CD4-positive, CD25-positive, alpha-beta regulatory T cell (primary cell): Measurements from ENCODE around the gene TPM4. TPM values are rescaled to one million over a fixed set of nuclear protein-coding genes. Genes with fewer than 3 reads are reported as not detected.

Experiments
- ATAC-seq, 2 donors: fragments of 150-1000 bp; cut with Tn5 transposase; one replicate each; pipeline ENCODE4 v1.10.0; 2021; ENCODE audit warnings: low read depth in 2 of 2, moderate number of reproducible peaks in 2 of 2, moderate library complexity in 1 of 2
- DNase-seq, 3 donors: peaks; one replicate each; pipeline versions ENCODE4 v3.0.0 to v3.0.0-alpha.2; 2012 to 2022; ENCODE audit warnings: mixed read lengths in 1 of 3
- H3K27ac ChIP-seq: one replicate; pipeline ENCODE4 v1.7.0; 2013; ENCODE audit warnings: mild to moderate bottlenecking, low read length; ENCODE audit not compliant: insufficient read depth, poor library complexity, severe bottlenecking
- H3K27me3 ChIP-seq: one replicate; pipeline ENCODE4 v1.7.0; 2013; ENCODE audit warnings: low read length; ENCODE audit not compliant: control insufficient read depth, insufficient read depth
- H3K36me3 ChIP-seq: one replicate; pipeline ENCODE4 v1.7.0; 2013; ENCODE audit warnings: mild to moderate bottlenecking, low read length, moderate library complexity; ENCODE audit not compliant: control insufficient read depth, insufficient read depth
- H3K4me1 ChIP-seq: 2 replicates; pipeline ENCODE4 v1.7.0; 2013; ENCODE audit warnings: mild to moderate bottlenecking, low read length; ENCODE audit not compliant: insufficient read depth, control insufficient read depth, poor library complexity, severe bottlenecking
- H3K4me3 ChIP-seq: one replicate; pipeline ENCODE4 v1.7.0; 2013; ENCODE audit warnings: low read depth, mild to moderate bottlenecking, low read length, moderate library complexity
- H3K9me3 ChIP-seq, 2 experiments: 1 replicate in 1 of 2; 2 replicates in 1 of 2; pipeline ENCODE4 v1.7.0; 2013; ENCODE audit warnings: low read length in 2 of 2, mild to moderate bottlenecking in 1 of 2, moderate library complexity in 1 of 2; ENCODE audit not compliant: control insufficient read depth in 2 of 2
- H3K27ac Mint-ChIP-seq, 3 donors: one replicate each; pipeline ENCODE4 v1.8.0; 2020 to 2022; ENCODE audit warnings: mild to moderate bottlenecking in 3 of 3, mixed read lengths in 3 of 3, moderate library complexity in 2 of 3
- H3K27me3 Mint-ChIP-seq: one replicate; pipeline ENCODE4 v1.8.0; 2022; ENCODE audit warnings: mild to moderate bottlenecking, mixed read lengths
- H3K36me3 Mint-ChIP-seq: one replicate; pipeline ENCODE4 v1.8.0; 2020; ENCODE audit warnings: mixed read lengths
- H3K4me1 Mint-ChIP-seq, 4 donors: one replicate each; pipeline ENCODE4 v1.8.0; 2020 to 2022; ENCODE audit warnings: mixed read lengths in 4 of 4, mild to moderate bottlenecking in 1 of 4
- H3K4me3 Mint-ChIP-seq, 4 donors: one replicate each; pipeline ENCODE4 v1.8.0; 2020 to 2022; ENCODE audit warnings: mild to moderate bottlenecking in 4 of 4, mixed read lengths in 4 of 4, moderate library complexity in 3 of 4
- H3K9me3 Mint-ChIP-seq, 7 donors: one replicate each; pipeline ENCODE4 v1.8.0; 2020 to 2022; ENCODE audit warnings: mixed read lengths in 7 of 7, mild to moderate bottlenecking in 3 of 7, moderate library complexity in 2 of 7
- polyA plus RNA-seq, 4 donors: library from polyadenylated mRNA; unstranded; fragments of 300-500 nt; fragmentation: Illumina TruSeq; gene quantifications; one replicate each; pipeline ENCODE4 v1.2.3, GENCODE V29; 2021
- total RNA-seq: library from RNA; stranded (reverse); gene quantifications from one replicate; pipeline ENCODE4 v1.2.3, GENCODE V29; 2022

Gene TPM4
- total and polyA plus RNA-seq, 5 donors from 2014 or later, result 109 to 305 (median 150) TPM

- no peaks in the 10 kb centered on the region for H3K9me3 ChIP-seq
- peaks cover 10 to 22% (median 16%) of the 10 kb centered on the region in 4 donors for H3K4me1 Mint-ChIP-seq
Measured at GRCh38 chr19:16139752-16140151, 63.5 kb downstream of the TPM4 start.

GRCh38 chr19:16141043-16141442 lies 64.7 kb downstream of the TPM4 start:
- ATAC-seq, result no peak
- peaks cover 0 to 1% (median 0%) of the 10 kb centered on the region in 7 donors for H3K9me3 Mint-ChIP-seq

More at GRCh38 chr19:16139752-16140151, 63.5 kb downstream of the TPM4 start:
- Mint-ChIP-seq H3K27me3 (no peaks in the 10 kb centered on the region), H3K9me3 (peaks cover 0 to 1% (median 0%) of the 10 kb centered on the region in 7 donors), H3K27ac (peak overlapping the region in 1 of 3 donors; percentile 85), H3K36me3 (peaks cover 4% of the 10 kb centered on the region), H3K4me3 (no peak overlapping the region)
- DNase-seq (no peak), ATAC-seq (no peak)
- H3K4me3 ChIP-seq, result no peak overlapping the region
- peaks cover 19% of the 10 kb centered on the region for H3K4me1 ChIP-seq
- H3K27ac ChIP-seq, result no peak overlapping the region
- H3K36me3 ChIP-seq, result no peaks in the 10 kb centered on the region
- H3K27me3 ChIP-seq, result no peaks in the 10 kb centered on the region

GRCh38 chr19:16142032-16142580 lies 65.8 kb downstream of the TPM4 start:
- Mint-ChIP-seq H3K27me3 (no peaks in the 10 kb centered on the region), H3K9me3 (peaks cover 0 to 1% (median 0%) of the 10 kb centered on the region in 7 donors), H3K4me3 (peak overlapping the region in 2 of 4 donors; percentile 10 to 41), H3K4me1 (peaks cover 4 to 36% (median 23%) of the 10 kb centered on the region in 4 donors), H3K27ac (peak overlapping the region in 1 of 3 donors; percentile 14), H3K36me3 (no peaks in the 10 kb centered on the region)
- Histone ChIP-seq H3K9me3 (no peaks in the 10 kb centered on the region), H3K36me3 (peaks cover 5% of the 10 kb centered on the region), H3K27me3 (no peaks in the 10 kb centered on the region), H3K4me3 (no peak overlapping the region), H3K27ac (no peak overlapping the region), H3K4me1 (peaks cover 41% of the 10 kb centered on the region)
- DNase-seq, result no peak
- ATAC-seq, result no peak

More at GRCh38 chr19:16141043-16141442, 64.7 kb downstream of the TPM4 start:
- Mint-ChIP-seq H3K4me1 (peaks cover 10 to 30% (median 20%) of the 10 kb centered on the region in 4 donors), H3K27me3 (no peaks in the 10 kb centered on the region), H3K36me3 (no peaks in the 10 kb centered on the region), H3K27ac (peak overlapping the region in 2 of 3 donors; percentile 69 to 75), H3K4me3 (peak overlapping the region in 2 of 4 donors; percentile 48 to 85)
- H3K9me3 ChIP-seq, result no peaks in the 10 kb centered on the region
- H3K4me1 ChIP-seq, result peaks cover 32% of the 10 kb centered on the region
- H3K27ac ChIP-seq, result no peak overlapping the region
- no peaks in the 10 kb centered on the region for H3K27me3 ChIP-seq
- peaks cover 1% of the 10 kb centered on the region for H3K36me3 ChIP-seq
- no peak overlapping the region for H3K4me3 ChIP-seq
- no peak for DNase-seq

- Mint-ChIP-seq H3K36me3 (no peaks in the 10 kb centered on the region), H3K4me3 (peak within 1 kb of the TSS; percentile 82 to 100 (median 94)), H3K27me3 (no peaks in the 10 kb centered on the region), H3K4me1 (peaks cover 4 to 36% (median 23%) of the 10 kb centered on the region in 4 donors), H3K9me3 (peaks cover 0 to 1% (median 0%) of the 10 kb centered on the region in 7 donors), H3K27ac (peak within 1 kb of the TSS; percentile 99)
- peak within 1 kb of the TSS; percentile 89 for H3K4me3 ChIP-seq
- H3K36me3 ChIP-seq, result peaks cover 8% of the 10 kb centered on the region
- peak; percentile 63 to 96 (median 81) for DNase-seq
- H3K27me3 ChIP-seq, result no peaks in the 10 kb centered on the region
- H3K4me1 ChIP-seq, result peaks cover 42% of the 10 kb centered on the region
- peak within 1 kb of the TSS; percentile 80 for H3K27ac ChIP-seq
- peak; percentile 99 for ATAC-seq
- no peaks in the 10 kb centered on the region for H3K9me3 ChIP-seq
Measured at GRCh38 chr19:16143399-16144215, 67.3 kb downstream of the TPM4 start, which contains the start of gene HSH2D. Gene HSH2D (plus strand): TSS chr19:16143685. CDS start chr19:16148751, 5,066 bp downstream.

- no peaks in the 10 kb centered on the region for H3K27me3 ChIP-seq
- DNase-seq (no peak), ATAC-seq (no peak)
- H3K36me3 ChIP-seq, result peaks cover 14% of the 10 kb centered on the region
- no peaks in the 10 kb centered on the region for H3K9me3 ChIP-seq
- peaks cover 4% of the 10 kb centered on the region for H3K36me3 Mint-ChIP-seq
- H3K4me3 ChIP-seq, result peak overlapping the region; percentile 89
- peaks cover 0 to 1% (median 0%) of the 10 kb centered on the region in 7 donors for H3K9me3 Mint-ChIP-seq
- peak overlapping the region; percentile 80 for H3K27ac ChIP-seq
- H3K4me1 Mint-ChIP-seq, result peaks cover 4 to 39% (median 24%) of the 10 kb centered on the region in 4 donors
- H3K27ac Mint-ChIP-seq, result peak overlapping the region; percentile 99
- H3K27me3 Mint-ChIP-seq, result no peaks in the 10 kb centered on the region
- peaks cover 42% of the 10 kb centered on the region for H3K4me1 ChIP-seq
- peak overlapping the region; percentile 82 to 100 (median 94) for H3K4me3 Mint-ChIP-seq
Measured at GRCh38 chr19:16144216-16144581, 67.9 kb downstream of the TPM4 start.

DNA sequence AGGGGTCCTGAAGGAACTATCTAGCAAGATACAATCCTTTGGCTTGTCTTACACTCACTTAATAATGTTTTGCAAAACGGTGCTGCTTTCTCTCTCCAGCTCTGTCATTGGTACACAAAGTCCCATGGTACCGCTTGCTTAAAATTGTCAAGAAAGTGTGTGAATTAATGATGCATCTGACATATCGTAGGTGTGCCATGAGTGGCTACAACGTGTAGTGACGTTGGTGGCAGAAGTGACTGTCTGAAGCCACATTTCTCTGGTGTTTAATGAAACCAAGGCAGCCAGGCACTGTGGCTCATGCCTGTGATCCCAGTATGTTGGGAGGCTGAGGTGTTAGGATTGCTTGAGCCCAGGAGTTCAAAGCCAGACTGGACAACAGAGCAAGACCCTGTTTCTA lies 69.8 kb downstream of the TPM4 start:
- H3K27ac Mint-ChIP-seq, result peak overlapping the region in 2 of 3 donors; percentile 5 to 41
- peaks cover 0 to 1% (median 0%) of the 10 kb centered on the region in 7 donors for H3K9me3 Mint-ChIP-seq
- peaks cover 4 to 38% (median 22%) of the 10 kb centered on the region in 4 donors for H3K4me1 Mint-ChIP-seq
- H3K36me3 Mint-ChIP-seq, result peaks cover 4% of the 10 kb centered on the region
- H3K4me3 ChIP-seq, result no peak overlapping the region
- no peaks in the 10 kb centered on the region for H3K27me3 ChIP-seq
- H3K9me3 ChIP-seq, result no peaks in the 10 kb centered on the region
- peak overlapping the region in 2 of 4 donors; percentile 48 to 51 for H3K4me3 Mint-ChIP-seq
- H3K27me3 Mint-ChIP-seq, result no peaks in the 10 kb centered on the region
- ATAC-seq (no peak), DNase-seq (no peak)
- H3K27ac ChIP-seq, result no peak overlapping the region
- H3K4me1 ChIP-seq, result peaks cover 42% of the 10 kb centered on the region
- peaks cover 29% of the 10 kb centered on the region for H3K36me3 ChIP-seq

DNA sequence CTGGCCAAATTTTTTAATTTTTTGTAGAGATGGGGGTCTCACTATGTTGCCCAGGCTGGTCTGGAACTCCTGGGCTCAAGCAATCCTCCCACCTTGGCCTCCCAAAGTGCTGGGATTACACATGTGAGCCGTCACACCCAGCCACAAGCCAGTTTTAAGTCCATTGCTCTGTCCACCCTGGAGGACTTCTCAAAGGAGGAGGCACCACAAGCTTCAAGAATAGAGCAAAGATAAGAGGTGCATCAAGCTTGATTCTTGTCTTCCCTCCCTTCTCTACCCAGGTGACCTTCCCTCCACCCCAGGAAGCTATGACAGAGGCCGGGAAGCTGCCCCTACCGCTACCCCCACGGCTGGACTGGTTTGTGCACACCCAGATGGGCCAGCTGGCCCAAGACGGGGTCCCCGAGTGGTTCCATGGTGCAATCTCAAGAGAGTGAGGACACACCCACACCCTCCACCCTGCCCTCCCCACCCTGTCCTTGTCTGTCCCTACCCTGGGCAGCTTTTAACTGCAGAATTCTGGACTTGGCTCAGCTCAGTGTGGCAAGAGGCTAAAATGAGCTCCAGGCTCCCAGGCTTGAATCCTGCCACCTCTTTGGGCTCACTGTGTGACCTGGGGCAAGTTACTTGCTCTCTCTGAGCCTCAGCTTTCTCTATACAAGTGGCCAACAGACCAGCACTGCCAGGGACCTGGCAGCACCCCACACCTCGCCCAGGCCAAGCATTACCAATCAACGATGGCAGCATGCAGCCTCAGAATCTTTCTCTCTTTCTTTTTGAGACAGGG lies 72.3 kb downstream of the TPM4 start:
- peaks cover 0 to 1% (median 0%) of the 10 kb centered on the region in 7 donors for H3K9me3 Mint-ChIP-seq
- ATAC-seq (no peak), DNase-seq (no peak)
- Histone ChIP-seq H3K27me3 (no peaks in the 10 kb centered on the region), H3K36me3 (peaks cover 46% of the 10 kb centered on the region), H3K27ac (no peak overlapping the region), H3K9me3 (no peaks in the 10 kb centered on the region), H3K4me1 (peaks cover 34% of the 10 kb centered on the region), H3K4me3 (no peak overlapping the region)
- peaks cover 9% of the 10 kb centered on the region for H3K36me3 Mint-ChIP-seq
- no peak overlapping the region for H3K4me3 Mint-ChIP-seq
- H3K4me1 Mint-ChIP-seq, result peaks cover 0 to 25% (median 14%) of the 10 kb centered on the region in 4 donors
- H3K27me3 Mint-ChIP-seq, result no peaks in the 10 kb centered on the region
- H3K27ac Mint-ChIP-seq, result peak overlapping the region in 2 of 3 donors; percentile 46 to 52
